GM18507 (cell line): ENCODE results near the gene ELMOD1.
"Not testable (repeated sequence)": the region's sequence is repeated elsewhere in the genome, so short reads cannot be mapped to it uniquely, and the experiment has no call there.

Experiments
- DNase-seq: peaks from one replicate; pipeline ENCODE4 v3.0.0; 2011; ENCODE audit warnings: low read depth; ENCODE audit not compliant: insufficient read length; ENCODE audit errors: extremely low spot score
- FAIRE-seq: peaks from 2 replicates; lab custom pipeline; 2011; peaks lifted over from hg19 to GRCh38; lab: Jason Lieb, UNC

ELMOD1 gene

GRCh38 chr11:107590460-107591377 lies at the start of gene ELMOD1:
Gene ELMOD1 (plus strand): TSS chr11:107591147. CDS start chr11:107618190, 27,043 bp downstream.
- DNase-seq (no peak), FAIRE-seq (no peak)

GRCh38 chr11:107545101-107545514 lies 45.8 kb upstream of the ELMOD1 start:
- FAIRE-seq (no peak), DNase-seq (no peak)

GRCh38 chr11:107547961-107548360 lies 43.0 kb upstream of the ELMOD1 start:
- FAIRE-seq = no peak
- DNase-seq = no peak

GRCh38 chr11:107549253-107549953 lies 41.5 kb upstream of the ELMOD1 start:
- peak; percentile 84 for FAIRE-seq
- no peak for DNase-seq

GRCh38 chr11:107549954-107550285 lies 41.0 kb upstream of the ELMOD1 start:
- DNase-seq (no peak), FAIRE-seq (no peak)

- FAIRE-seq = no peak
Observed at GRCh38 chr11:107550304-107550703, 40.6 kb upstream of the ELMOD1 start.

GRCh38 chr11:107561688-107562087 lies 29.3 kb upstream of the ELMOD1 start:
- DNase-seq (no peak), FAIRE-seq (no peak)

More at GRCh38 chr11:107550304-107550703, 40.6 kb upstream of the ELMOD1 start:
- no peak for DNase-seq

- FAIRE-seq (peak; percentile 66), DNase-seq (no peak)
Observed at GRCh38 chr11:107562647-107563208, 28.2 kb upstream of the ELMOD1 start.

- peak; percentile 88 for FAIRE-seq
Observed at GRCh38 chr11:107563702-107564101, 27.2 kb upstream of the ELMOD1 start.

GRCh38 chr11:107564877-107565218 lies 26.1 kb upstream of the ELMOD1 start:
- FAIRE-seq (no peak), DNase-seq (no peak)

More at GRCh38 chr11:107563702-107564101, 27.2 kb upstream of the ELMOD1 start:
- no peak for DNase-seq

- DNase-seq = peak; percentile 42
Observed at GRCh38 chr11:107565219-107565937, 25.6 kb upstream of the ELMOD1 start, which contains the start of gene ALKBH8. Gene ALKBH8 (minus strand): TSS chr11:107565735. CDS start chr11:107560893, 4,842 bp downstream.

GRCh38 chr11:107565955-107566501 lies 24.9 kb upstream of the ELMOD1 start:
- DNase-seq, FAIRE-seq: not testable (repeated sequence)

More at GRCh38 chr11:107565219-107565937, 25.6 kb upstream of the ELMOD1 start, which contains the start of gene ALKBH8:
- FAIRE-seq = peak; percentile 81

- FAIRE-seq = no peak
- DNase-seq = no peak
Observed at GRCh38 chr11:107566569-107566968, 24.4 kb upstream of the ELMOD1 start.

GRCh38 chr11:107567739-107568335 lies 23.1 kb upstream of the ELMOD1 start:
- DNase-seq = no peak
- FAIRE-seq = peak; percentile 59

- no peak for DNase-seq
- no peak for FAIRE-seq
Observed at GRCh38 chr11:107570015-107570414, 20.9 kb upstream of the ELMOD1 start.

GRCh38 chr11:107573438-107573837 lies 17.5 kb upstream of the ELMOD1 start:
- no peak for DNase-seq
- no peak for FAIRE-seq

- FAIRE-seq = peak; percentile 87
- DNase-seq = not testable (repeated sequence)
Observed at GRCh38 chr11:107576497-107577345, 14.2 kb upstream of the ELMOD1 start.

GRCh38 chr11:107577346-107577711 lies 13.6 kb upstream of the ELMOD1 start:
- DNase-seq = no peak
- FAIRE-seq = no peak
